ENCODE data around the gene MAPKAPK3. TPM values are rescaled to one million over a fixed set of nuclear protein-coding genes. Genes with fewer than 3 reads are reported as not detected.

MAPKAPK3 gene
- total and polyA plus RNA-seq, 2 of the 8 experiments (the other 6 are each of a cell fraction or from before 2014, with no cell fraction given): 65.4 to 99.8 TPM

GRCh38 chr3:50608278-50608677 is 8.7 kb upstream of the MAPKAPK3 start:
- no peak overlapping the region for H2AFZ ChIP-seq (ENCODE audit: low read length)
- no peaks in the 10 kb centered on the region for H3K36me3 ChIP-seq (ENCODE audit: control insufficient read depth in 2 of 4, insufficient read depth in 4 of 4, low read length in 3 of 4)
- H3K18ac ChIP-seq (ENCODE audit: extremely low read depth, low read length): no peak overlapping the region
- H3K4me2 ChIP-seq (ENCODE audit: insufficient read depth in 1 of 2, low read depth in 2 of 2, low read length in 2 of 2): no peak overlapping the region
- H4K91ac ChIP-seq (replicated peaks; ENCODE audit: insufficient read length, low read length): no peak overlapping the region
- peaks cover 0 to 11% of the 10 kb centered on the region in 2 experiments for H4K20me1 ChIP-seq (replicated peaks in 1 of 2; ENCODE audit: control insufficient read depth in 1 of 2, insufficient read depth in 2 of 2, low read length in 2 of 2)
- FAIRE-seq: no peak
- no peak overlapping the region for H3K56ac ChIP-seq (replicated peaks; ENCODE audit: insufficient read length, low read depth, low read length)
- H3K4ac ChIP-seq (replicated peaks; ENCODE audit: insufficient read length, low read depth, low read length): no peak overlapping the region
- no peak overlapping the region for H2BK120ac ChIP-seq (replicated peaks; ENCODE audit: low read depth, low read length)
- H3K4me1 ChIP-seq (replicated peaks in 1 of 4; ENCODE audit: control insufficient read depth in 3 of 4, insufficient read depth in 4 of 4, low read length in 3 of 4): peaks cover 0 to 12% (median 4%) of the 10 kb centered on the region in 4 experiments; a peak in 5 of 7 replicates
- H3K4me3 ChIP-seq (ENCODE audit: extremely low read depth in 1 of 4, insufficient read depth in 2 of 4, low read depth in 3 of 4, low read length in 4 of 4): no peak overlapping the region
- CTCF ChIA-PET (ENCODE audit: partially characterized antibody): interaction anchor here (0.6 to 50.4 kb wide), 4 partner anchors 18 to 399 kb away, joined by 3 to 1262 read pairs (median 548); partner anchors contain the start of genes C3orf18, DOCK3 and HEMK1
- peaks cover 12 to 31% (median 26%) of the 10 kb centered on the region in 4 experiments; a peak in 6 of 7 replicates for H3K27me3 ChIP-seq (replicated peaks in 1 of 4; ENCODE audit: control insufficient read depth in 3 of 4, extremely low read depth in 1 of 4, insufficient read depth in 3 of 4, low read length in 3 of 4)
- H3K9ac ChIP-seq (replicated peaks in 1 of 4; ENCODE audit: extremely low read depth in 1 of 4, low read depth in 3 of 4, low read length in 3 of 4): no peak overlapping the region
- H4K8ac ChIP-seq (ENCODE audit: extremely low read depth, insufficient read depth, low read length): no peak overlapping the region
- POLR2A ChIA-PET (ENCODE audit: partially characterized antibody): interaction anchor here (1.3 to 2.0 kb wide), 3 partner anchors 9 to 15 kb away, joined by 3 to 6 read pairs (median 4); partner anchors contain the start of gene MAPKAPK3
- H3K23ac ChIP-seq (ENCODE audit: insufficient read length): no peak overlapping the region
- H3K79me1 ChIP-seq (ENCODE audit: low read depth, low read length): no peaks in the 10 kb centered on the region
- 86% methylated on average over 7 of the region's 7 CpGs; no CpG with 5 or more reads in 1 of the 2 experiments for WGBS, 2 experiments (ENCODE audit: extremely low coverage in 1 of 2, insufficient coverage in 1 of 2, insufficient read length in 1 of 2, insufficient replicate concordance in 2 of 2, low coverage in 1 of 2, low lambda C conversion rate in 2 of 2, missing lambda C conversion rate in 1 of 2)
- no peak overlapping the region for H2BK12ac ChIP-seq (ENCODE audit: low read depth, low read length)
- no peak overlapping the region for H3K14ac ChIP-seq (ENCODE audit: insufficient read length)
- no peaks in the 10 kb centered on the region for H3K9me3 ChIP-seq (ENCODE audit: insufficient read depth in 2 of 2, low read depth in 1 of 2, low read length in 1 of 2)
- no peaks in the 10 kb centered on the region for H3K79me2 ChIP-seq (ENCODE audit: control insufficient read depth in 1 of 2, insufficient read depth in 2 of 2, low read length in 2 of 2)
- no peak overlapping the region for H2BK15ac ChIP-seq (ENCODE audit: low read length)
- no peak overlapping the region for H2BK20ac ChIP-seq (ENCODE audit: low read length)
- TF ChIP-seq E2F6 (IDR thresholded peaks at IDR 0.05): no peak
- no peak for TF ChIP-seq BRCA1 (IDR thresholded peaks at IDR 0.05; ENCODE audit: low read depth, low read length)
- no peak for TF ChIP-seq CREB1 (IDR thresholded peaks at IDR 0.05)
- no peak for TF ChIP-seq GABPA (IDR thresholded peaks at IDR 0.05; ENCODE audit: borderline replicate concordance, insufficient read depth, low read length)
- no peak for TF ChIP-seq TCF12 (IDR thresholded peaks at IDR 0.05; ENCODE audit: low read depth, low read length)
- TF ChIP-seq RFX5 (IDR thresholded peaks at IDR 0.05; ENCODE audit: borderline replicate concordance, low read depth, low read length): no peak
- no peak overlapping the region for H3K27ac ChIP-seq (ENCODE audit: low read depth, low read length)
- H4K5ac ChIP-seq (ENCODE audit: insufficient read length, low read depth, low read length): no peak overlapping the region
- DNase-seq (ENCODE audit: low read depth in 1 of 2, low spot score in 2 of 2): no peak
- no peak overlapping the region for H2AK5ac ChIP-seq (ENCODE audit: low read depth, low read length)
- H3K23me2 ChIP-seq (ENCODE audit: low read depth, low read length): peaks cover 4% of the 10 kb centered on the region; the same call in 1 of the 2 replicates
- H2BK5ac ChIP-seq (ENCODE audit: low read depth, low read length): no peak overlapping the region
